ENCODE data around the gene CRHBP. TPM values are rescaled to one million over a fixed set of nuclear protein-coding genes. Genes with fewer than 3 reads are reported as not detected.

Gene CRHBP
- total RNA-seq, 2 donors from 2014 or later = 0.26 to 0.66 TPM

DNA sequence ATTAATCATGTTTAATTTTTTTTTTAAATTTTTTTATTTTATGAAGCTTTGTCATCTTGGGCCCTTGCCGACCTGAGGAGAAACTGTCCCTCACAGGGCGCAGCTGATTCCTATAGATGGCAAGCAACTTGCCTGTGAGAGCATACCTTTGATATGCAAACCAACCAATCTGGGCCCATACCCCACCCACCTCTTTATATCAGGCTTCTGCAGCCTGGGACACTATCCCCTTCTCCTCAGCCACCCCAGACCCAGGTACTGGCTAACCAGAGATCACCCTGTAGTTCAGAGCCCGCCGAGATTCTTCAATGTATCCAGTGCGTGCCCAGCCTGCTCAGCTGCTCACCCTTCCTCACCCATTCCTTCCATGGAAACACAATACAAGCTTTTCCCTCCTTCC, 58.7 kb downstream of the CRHBP start:
- 69 to 78% methylated on average over 5 of the region's 5 CpGs for WGBS, 2 donors
- H3K4me3 ChIP-seq = no peak overlapping the region
- intact Hi-C loops (cut with DNase I) = no loop called here
- TF ChIP-seq POLR2A (IDR thresholded peaks at IDR 0.05) = no peak
- TF ChIP-seq, protein P1, sequence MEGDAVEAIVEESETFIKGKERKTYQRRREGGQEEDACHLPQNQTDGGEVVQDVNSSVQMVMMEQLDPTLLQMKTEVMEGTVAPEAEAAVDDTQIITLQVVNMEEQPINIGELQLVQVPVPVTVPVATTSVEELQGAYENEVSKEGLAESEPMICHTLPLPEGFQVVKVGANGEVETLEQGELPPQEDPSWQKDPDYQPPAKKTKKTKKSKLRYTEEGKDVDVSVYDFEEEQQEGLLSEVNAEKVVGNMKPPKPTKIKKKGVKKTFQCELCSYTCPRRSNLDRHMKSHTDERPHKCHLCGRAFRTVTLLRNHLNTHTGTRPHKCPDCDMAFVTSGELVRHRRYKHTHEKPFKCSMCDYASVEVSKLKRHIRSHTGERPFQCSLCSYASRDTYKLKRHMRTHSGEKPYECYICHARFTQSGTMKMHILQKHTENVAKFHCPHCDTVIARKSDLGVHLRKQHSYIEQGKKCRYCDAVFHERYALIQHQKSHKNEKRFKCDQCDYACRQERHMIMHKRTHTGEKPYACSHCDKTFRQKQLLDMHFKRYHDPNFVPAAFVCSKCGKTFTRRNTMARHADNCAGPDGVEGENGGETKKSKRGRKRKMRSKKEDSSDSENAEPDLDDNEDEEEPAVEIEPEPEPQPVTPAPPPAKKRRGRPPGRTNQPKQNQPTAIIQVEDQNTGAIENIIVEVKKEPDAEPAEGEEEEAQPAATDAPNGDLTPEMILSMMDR (IDR thresholded peaks at IDR 0.05) = no peak
- DNase-seq (no peak), ATAC-seq (no peak)
- H3K27me3 ChIP-seq = no peaks in the 10 kb centered on the region
- no peak overlapping the region for H3K27ac ChIP-seq
- H3K4me1 ChIP-seq = no peaks in the 10 kb centered on the region
- H3K9me3 ChIP-seq = no peaks in the 10 kb centered on the region
- no peaks in the 10 kb centered on the region for H3K36me3 ChIP-seq (replicated peaks in 1 of 2; ENCODE audit: insufficient read depth in 1 of 2, low read depth in 2 of 2)

DNA sequence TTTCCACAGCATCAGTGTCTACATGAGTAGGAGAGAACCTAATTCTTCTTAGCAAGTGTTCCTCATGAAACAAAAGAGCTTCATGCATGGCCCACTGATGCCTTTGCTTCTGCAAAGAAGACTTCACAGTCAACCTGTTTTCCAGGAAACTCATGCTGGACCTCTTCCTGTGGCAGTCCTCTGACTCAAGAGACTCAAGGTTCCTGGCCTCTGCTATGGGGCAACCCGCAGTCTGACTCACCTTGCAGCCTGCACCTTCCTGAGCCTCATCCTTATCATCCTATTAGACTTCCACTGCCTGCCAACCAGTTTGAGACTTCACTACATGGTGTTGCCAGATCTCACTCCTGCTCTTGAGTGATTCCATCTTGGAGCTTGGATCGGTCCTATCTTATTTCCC, 59.8 kb downstream of the CRHBP start:
- intact Hi-C loops (cut with DNase I) = no loop called here

DNA sequence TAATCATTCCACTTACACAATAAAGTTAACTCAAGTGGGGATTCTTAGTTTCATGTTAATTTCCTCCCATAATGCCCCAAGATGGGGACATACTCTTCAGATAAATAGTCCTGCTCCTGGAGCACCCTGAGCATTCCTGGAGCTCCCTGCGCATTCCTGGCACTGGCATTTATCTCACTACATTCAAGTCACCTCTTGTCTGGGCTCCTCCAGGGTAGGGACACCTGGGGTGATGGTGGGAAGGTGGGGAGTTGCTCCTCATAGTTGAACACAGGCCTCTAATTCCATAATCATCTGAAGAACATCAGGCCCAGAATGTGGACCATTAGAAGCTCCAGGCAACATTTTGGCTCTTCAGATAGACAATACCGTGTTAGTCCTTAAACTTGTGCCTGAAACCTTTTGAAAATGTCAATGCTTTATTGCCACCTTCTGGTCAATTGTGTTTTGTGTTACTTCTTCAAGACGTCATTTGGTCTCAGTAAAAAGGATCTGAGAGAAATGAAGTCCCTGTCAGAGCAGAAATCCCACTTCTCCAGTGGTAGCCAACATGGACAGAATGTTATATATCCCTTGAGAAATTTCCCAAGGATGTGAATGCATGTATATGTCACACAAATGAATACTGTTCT, 63.2 kb downstream of the CRHBP start:
- Histone ChIP-seq H3K27me3 (no peaks in the 10 kb centered on the region), H3K36me3 (replicated peaks in 1 of 2; ENCODE audit: insufficient read depth in 1 of 2, low read depth in 2 of 2) (no peaks in the 10 kb centered on the region), H3K4me1 (no peaks in the 10 kb centered on the region), H3K27ac (no peak overlapping the region), H3K4me3 (no peak overlapping the region), H3K9me3 (no peaks in the 10 kb centered on the region)
- TF ChIP-seq, protein P1 (IDR thresholded peaks at IDR 0.05) = peak in 4 of 7 experiments; percentile 23 to 37 (median 30)
- no peak for TF ChIP-seq POLR2A (IDR thresholded peaks at IDR 0.05)
- ATAC-seq = no peak
- intact Hi-C loops (cut with DNase I) = no loop called here
- DNase-seq = no peak
- WGBS, 2 donors = 27 to 32% methylated on average over 3 of the region's 3 CpGs

More for the DNA sequence above, 59.8 kb downstream of the CRHBP start:
- Histone ChIP-seq H3K27ac (no peak overlapping the region), H3K4me1 (no peaks in the 10 kb centered on the region), H3K36me3 (replicated peaks in 1 of 2; ENCODE audit: insufficient read depth in 1 of 2, low read depth in 2 of 2) (no peaks in the 10 kb centered on the region), H3K9me3 (no peaks in the 10 kb centered on the region), H3K27me3 (no peaks in the 10 kb centered on the region), H3K4me3 (no peak overlapping the region)
- DNase-seq (no peak), ATAC-seq (no peak)
- TF ChIP-seq, protein P1 (IDR thresholded peaks at IDR 0.05) = no peak
- TF ChIP-seq POLR2A (IDR thresholded peaks at IDR 0.05) = no peak
- 77 to 78% methylated on average over 2 of the region's 2 CpGs for WGBS, 2 donors

DNA sequence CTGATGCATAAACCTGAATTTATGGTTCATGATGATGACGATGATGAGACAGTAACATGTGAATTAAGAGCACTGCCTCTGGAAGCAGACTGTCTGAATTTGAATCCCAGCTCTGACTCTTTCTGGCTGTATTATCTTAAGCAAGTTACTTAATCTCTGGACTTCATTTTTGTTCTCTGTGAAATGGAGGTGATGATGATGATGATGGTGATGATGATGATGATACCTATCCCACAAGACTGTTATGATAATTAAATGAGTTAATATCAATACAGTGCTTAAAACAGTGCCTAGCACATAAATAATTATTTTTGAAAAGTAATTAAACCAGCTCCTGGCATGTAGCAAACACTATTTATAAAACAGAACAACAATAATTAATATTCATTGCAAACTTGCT, 64.1 kb downstream of the CRHBP start:
- Histone ChIP-seq H3K36me3 (replicated peaks in 1 of 2; ENCODE audit: insufficient read depth in 1 of 2, low read depth in 2 of 2) (no peaks in the 10 kb centered on the region), H3K4me1 (no peaks in the 10 kb centered on the region), H3K27ac (no peak overlapping the region), H3K27me3 (no peaks in the 10 kb centered on the region), H3K9me3 (no peaks in the 10 kb centered on the region), H3K4me3 (no peak overlapping the region)
- WGBS, 2 donors = 67 to 72% methylated on average over 1 of the region's 1 CpG
- ATAC-seq (no peak), DNase-seq (no peak)
- TF ChIP-seq, protein P1 (IDR thresholded peaks at IDR 0.05) = no peak
- intact Hi-C loops (cut with DNase I) = no loop called here

DNA sequence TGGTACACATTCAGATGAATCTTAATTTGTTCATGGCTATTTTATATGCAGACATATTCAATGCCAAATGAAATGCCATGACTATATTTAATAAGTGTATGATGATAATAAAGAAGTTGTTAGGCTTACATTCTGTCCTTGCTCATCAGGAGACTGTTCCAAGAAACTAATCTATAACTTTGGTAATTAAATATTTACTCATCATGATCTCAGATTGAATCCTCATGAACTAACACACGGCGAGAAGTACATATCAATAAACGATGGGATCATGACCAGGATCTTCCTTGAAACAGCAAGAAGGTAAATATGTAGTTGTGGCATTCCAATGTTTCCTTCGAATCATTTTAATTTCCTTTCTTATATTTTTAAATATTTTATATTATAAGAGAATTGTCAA, 64.8 kb downstream of the CRHBP start:
- H3K4me1 ChIP-seq = no peaks in the 10 kb centered on the region
- no peak overlapping the region for H3K27ac ChIP-seq
- WGBS, 2 donors = 23 to 32% methylated on average over 4 of the region's 4 CpGs
- DNase-seq (no peak), ATAC-seq (no peak)
- H3K4me3 ChIP-seq = no peak overlapping the region
- no peaks in the 10 kb centered on the region for H3K36me3 ChIP-seq (replicated peaks in 1 of 2; ENCODE audit: insufficient read depth in 1 of 2, low read depth in 2 of 2)
- H3K27me3 ChIP-seq = no peaks in the 10 kb centered on the region
- TF ChIP-seq, protein P1 (IDR thresholded peaks at IDR 0.05) = no peak
- TF ChIP-seq POLR2A (IDR thresholded peaks at IDR 0.05) = no peak
- intact Hi-C loops (cut with DNase I) = no loop called here
- H3K9me3 ChIP-seq = no peaks in the 10 kb centered on the region

Measured in body of pancreas (tissue), 4 donors.